Measurements from ENCODE around the gene PLEKHA4. TPM values are rescaled to one million over a fixed set of nuclear protein-coding genes. Genes with fewer than 3 reads are reported as not detected.
A peak's percentile ranks its signal among the peaks of the same experiment; 100 is the strongest.

The PLEKHA4 gene
- total and polyA plus RNA-seq, 2 of the 13 experiments (the other 11 are each of a cell fraction or from before 2014, with no cell fraction given): 4.8 to 6.0 TPM

- peak; percentile 46; the same call in 1 of the 2 replicates for TF ChIP-seq AHDC1 (CRISPR knock-in tag; IDR thresholded peaks at IDR 0.05; ENCODE audit: borderline replicate concordance)
- TF ChIP-seq HCFC1 (IDR thresholded peaks at IDR 0.05; ENCODE audit: low read depth, low read length): peak; percentile 82
- TF ChIP-seq NFKBIZ (CRISPR knock-in tag; IDR thresholded peaks at IDR 0.05): 0 out of 2 replicates have a peak, but pooled peaks have one; percentile 33
- TF ChIP-seq MED8 (CRISPR knock-in tag; IDR thresholded peaks at IDR 0.05; ENCODE audit: insufficient replicate concordance): peak; percentile 40
- peak; percentile 44; the same call in 1 of the 2 replicates for TF ChIP-seq ZMYM3 (CRISPR knock-in tag; IDR thresholded peaks at IDR 0.05)
- peak; percentile 41 for TF ChIP-seq CTCF (CRISPR knock-in tag; IDR thresholded peaks at IDR 0.05)
- 0 out of 2 replicates have a peak, but pooled peaks have one; percentile 11 for TF ChIP-seq RERE (CRISPR knock-in tag; IDR thresholded peaks at IDR 0.05; ENCODE audit: low read depth)
- TF ChIP-seq HMGXB4 (CRISPR knock-in tag; IDR thresholded peaks at IDR 0.05; ENCODE audit: borderline replicate concordance in 1 of 2, low read depth in 1 of 2): peak; percentile 49 to 57; a peak in 1 of 4 replicates
- no peak for TF ChIP-seq TP53 (CRISPR knock-in tag; conservative IDR thresholded peaks at IDR 0.05)
- TF ChIP-seq CREBL2 (CRISPR knock-in tag; IDR thresholded peaks at IDR 0.05; ENCODE audit: borderline replicate concordance): no peak
- TF ChIP-seq NFYC (CRISPR knock-in tag; IDR thresholded peaks at IDR 0.05): peak; percentile 83
- TF ChIP-seq ZNF670 (CRISPR knock-in tag; IDR thresholded peaks at IDR 0.05; ENCODE audit: borderline replicate concordance): no peak
These were observed 31.5 kb upstream of the PLEKHA4 start, which contains the start of gene NUCB1 (continued) for GRCh38 chr19:48899781-48900476.
